ENCODE data around the gene ANG.
"Not testable (repeated sequence)": the region's sequence is repeated elsewhere in the genome, so short reads cannot be mapped to it uniquely, and the experiment has no call there.

Gene ANG

GRCh38 chr14:20700965-20701364 is 12.4 kb downstream of the ANG start:
- not testable (repeated sequence) for DNase-seq

- no peak for DNase-seq
Measured at GRCh38 chr14:20706657-20707355, 18.2 kb downstream of the ANG start.

- no peak for DNase-seq
Measured at GRCh38 chr14:20707622-20708021, 19.1 kb downstream of the ANG start.

DNA sequence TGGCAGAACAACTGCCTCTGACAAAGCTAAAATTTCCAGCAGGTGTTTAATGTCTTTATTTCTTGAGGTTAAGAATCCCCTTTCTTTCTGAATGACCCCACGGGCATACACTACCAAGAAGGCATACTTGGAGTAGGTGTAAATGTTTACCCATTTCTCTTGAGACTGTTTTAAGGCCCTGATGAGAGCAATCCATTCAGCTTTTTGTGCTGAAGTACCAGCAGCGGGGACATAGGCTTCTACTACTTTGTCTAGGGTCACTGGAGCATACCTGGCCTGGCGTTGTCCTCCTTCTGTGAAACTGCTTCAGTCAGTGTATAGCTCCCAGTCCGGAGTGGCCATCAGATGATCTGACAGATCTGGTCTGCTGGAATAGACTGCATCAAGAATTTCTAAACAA is 22.7 kb downstream of the ANG start:
- DNase-seq = no peak

GRCh38 chr14:20711685-20712084 is 23.1 kb downstream of the ANG start:
- DNase-seq = no peak

- no peak for DNase-seq
Measured at GRCh38 chr14:20712904-20713303, 24.3 kb downstream of the ANG start.

- DNase-seq = no peak
Measured at GRCh38 chr14:20714593-20715250, 26.2 kb downstream of the ANG start.

- DNase-seq = no peak
Measured at GRCh38 chr14:20719777-20720176, 31.2 kb downstream of the ANG start.

DNA sequence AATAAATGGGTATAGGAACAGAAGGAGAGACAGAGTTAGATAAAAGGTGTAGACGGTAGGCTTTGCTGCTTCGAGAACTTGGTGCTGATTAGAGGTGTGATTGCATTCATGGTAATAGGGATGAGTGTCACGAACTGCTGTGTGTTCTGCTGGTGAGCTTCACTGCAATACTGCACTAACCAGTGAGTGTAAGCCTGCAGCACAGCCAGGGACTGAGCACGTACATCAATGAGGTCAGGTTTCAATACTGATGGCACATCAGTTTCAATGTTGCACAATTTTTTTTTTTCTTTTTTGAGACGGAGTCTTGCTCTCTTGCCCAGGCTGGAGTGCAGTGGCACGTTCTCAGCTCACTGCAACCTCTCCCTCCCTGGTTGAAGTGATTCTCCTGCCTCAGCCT is 32.2 kb downstream of the ANG start:
- no peak for DNase-seq

DNA sequence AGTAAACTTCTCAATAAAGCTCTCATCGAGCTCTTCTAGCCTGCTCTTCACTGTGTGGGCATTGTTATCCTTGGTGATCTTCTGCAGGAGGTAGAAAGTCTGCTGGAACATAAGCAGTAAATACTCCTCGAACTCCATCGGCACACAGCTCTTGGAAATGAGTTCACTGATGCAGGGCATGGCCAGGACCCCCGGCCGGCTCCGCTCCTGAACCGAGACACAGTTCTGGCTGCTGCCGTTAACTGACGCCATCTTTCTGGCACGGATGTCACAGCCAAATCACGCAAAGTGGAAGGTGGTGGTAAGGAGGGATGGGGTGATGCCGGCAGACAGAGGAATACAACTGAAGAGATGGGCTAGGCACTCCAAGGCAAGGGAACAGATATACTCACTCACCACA is 33.5 kb downstream of the ANG start:
- no peak for DNase-seq

DNA sequence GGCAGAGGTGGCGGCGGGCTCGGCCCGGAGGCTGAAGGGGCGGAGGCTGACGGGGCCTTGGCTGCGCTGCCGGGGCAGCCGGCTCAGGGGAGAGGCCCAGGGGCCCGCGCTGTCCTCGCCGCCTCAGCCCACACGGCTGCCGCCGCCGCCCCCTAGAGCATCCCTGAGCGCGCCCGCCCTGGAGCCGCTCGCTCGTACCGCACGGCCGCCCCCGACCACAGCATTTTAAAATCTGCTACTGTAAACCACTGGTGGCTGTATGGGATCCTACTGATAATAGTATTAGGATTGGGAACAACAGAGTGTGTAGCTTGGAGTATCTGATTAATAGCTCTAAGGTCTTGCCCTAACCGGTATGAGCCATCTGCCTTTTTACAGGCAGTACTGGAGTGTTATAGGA is 34.9 kb downstream of the ANG start:
- DNase-seq = no peak

DNA sequence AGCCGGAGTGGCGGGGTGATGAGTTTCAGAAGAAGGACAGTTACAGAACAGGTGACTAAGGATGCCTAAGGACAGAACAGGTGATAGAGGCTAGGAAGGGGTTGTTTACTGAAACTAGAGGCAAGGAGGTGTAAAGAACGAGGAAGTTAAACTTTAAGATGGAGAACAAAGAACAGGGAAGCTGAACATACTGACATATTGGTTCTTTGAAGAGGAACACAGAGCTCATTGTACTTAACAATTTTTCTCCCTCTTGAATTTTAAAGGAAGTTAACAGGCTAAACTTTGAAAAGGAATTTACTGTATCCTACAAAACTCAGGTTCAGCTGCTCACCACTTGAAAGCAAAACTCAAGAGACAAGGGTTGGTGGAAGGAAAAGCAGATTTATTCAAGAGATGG is 37.6 kb downstream of the ANG start:
- not testable (repeated sequence) for DNase-seq

DNA sequence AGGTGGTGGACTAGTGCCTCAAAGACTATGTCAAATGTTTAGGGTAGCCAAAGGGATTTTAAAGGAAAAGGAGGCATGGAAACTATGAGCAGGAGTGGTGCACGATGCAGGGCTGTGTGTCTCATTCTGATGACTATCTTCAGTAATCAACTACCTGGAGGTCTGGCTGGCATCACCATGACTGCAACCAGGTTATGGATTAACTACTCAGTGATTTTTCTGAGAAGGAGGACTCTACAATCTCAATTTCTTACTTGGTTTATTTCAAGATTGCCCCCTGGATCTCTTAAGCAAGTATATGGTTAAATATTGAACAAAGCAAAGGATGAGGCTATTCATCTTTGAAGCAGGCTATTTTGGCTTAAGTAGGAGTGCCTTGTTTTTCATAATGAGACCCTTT is 38.0 kb downstream of the ANG start:
- DNase-seq = no peak

DNA sequence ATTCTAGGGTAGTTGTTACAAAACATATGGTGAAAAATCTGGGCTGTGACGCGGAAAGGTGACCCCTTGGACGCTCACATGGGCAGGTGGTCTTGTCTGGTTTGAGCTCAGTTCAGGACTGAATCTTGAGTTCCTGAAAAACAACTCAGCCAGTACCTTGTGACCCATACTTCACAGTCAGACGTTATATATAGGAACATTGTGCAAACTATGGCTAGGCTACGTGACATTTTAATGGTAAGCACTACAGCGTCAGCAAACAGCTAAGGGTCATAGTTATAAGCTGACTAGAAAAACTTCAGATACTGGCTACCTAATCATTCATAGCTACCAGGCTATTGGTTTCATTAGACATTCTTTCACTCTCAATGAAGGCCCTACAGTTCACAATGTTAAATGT is 42.3 kb downstream of the ANG start:
- DNase-seq = no peak

GRCh38 chr14:20732477-20732876 is 43.9 kb downstream of the ANG start:
- no peak for DNase-seq

GRCh38 chr14:20732979-20733635 is 44.5 kb downstream of the ANG start:
- no peak for DNase-seq

DNA sequence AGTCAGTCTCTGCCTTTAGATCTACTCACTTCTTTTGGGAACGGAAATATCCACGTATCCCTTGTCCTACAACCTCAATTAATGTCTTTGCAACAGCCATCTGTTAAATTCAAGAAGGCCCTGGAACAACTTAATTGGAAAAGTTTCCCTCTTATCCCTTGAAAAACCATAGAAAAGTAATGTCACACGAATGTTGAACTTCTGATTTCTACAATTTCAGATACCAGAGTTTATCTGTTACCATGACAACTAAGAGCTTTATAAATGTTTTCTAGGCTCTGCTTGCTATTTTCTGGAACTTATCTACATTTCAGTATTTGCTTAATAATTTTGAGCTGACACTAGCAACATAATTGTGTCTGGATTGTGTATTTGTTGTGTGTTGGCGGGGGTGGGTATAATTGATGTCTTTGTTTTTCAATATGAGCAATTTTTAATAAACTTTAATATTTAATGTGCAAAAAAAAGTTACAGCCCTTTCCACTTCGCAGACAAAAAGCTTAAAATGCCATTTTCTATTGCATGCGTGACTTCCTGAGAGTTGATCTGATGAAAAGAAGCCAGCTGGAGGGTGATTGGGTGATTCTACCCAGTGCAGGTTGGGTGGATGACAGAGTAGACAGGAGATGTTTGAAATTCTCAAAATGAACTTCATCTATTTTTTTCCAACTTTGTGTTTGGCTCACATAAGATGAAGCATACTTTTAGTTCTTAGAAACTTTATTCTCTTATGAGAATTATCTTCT is 45.3 kb downstream of the ANG start:
- DNase-seq = no peak

- no peak for DNase-seq
Measured at GRCh38 chr14:20734430-20734806, 45.9 kb downstream of the ANG start.

DNA sequence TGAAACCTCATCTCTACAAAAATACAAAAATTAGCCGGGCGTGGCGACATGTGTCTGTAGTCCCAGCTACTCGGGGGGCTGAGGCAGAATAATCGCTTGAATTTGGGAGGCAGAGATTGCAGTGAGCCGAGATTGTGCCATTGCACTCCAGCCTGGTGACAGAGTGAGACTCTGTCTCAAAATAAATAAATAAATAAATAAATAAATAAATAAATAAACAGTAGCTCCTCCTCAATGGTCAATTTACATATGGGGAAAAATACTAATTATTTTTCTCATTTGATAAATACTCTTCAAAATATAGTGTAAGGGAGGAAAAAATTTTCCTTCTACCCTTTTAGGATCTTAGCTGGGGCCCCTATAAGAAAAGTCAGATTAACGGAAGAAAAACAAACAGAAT is 49.7 kb downstream of the ANG start:
- DNase-seq = not testable (repeated sequence)

GRCh38 chr14:20742132-20742531 is 53.6 kb downstream of the ANG start:
- DNase-seq = no peak

DNA sequence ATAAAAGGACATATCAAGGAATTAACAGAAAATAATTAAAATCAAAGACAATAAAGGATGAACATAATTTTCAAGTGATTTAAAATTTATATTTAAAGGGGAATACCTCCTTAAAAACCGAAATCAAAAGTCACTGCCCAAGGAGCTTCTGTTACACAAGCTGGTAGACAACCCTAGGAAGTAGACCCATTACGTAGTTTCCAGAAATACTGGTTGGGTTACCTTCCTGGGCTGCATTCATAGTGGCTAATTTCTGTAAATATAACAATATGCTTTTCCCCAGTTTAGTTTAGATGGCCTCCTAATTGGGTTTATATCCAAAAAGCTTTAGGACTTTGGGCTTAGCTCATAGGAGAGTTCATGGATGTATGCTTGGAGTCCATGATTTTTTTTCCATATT is 55.0 kb downstream of the ANG start:
- DNase-seq = no peak
